Activated T-cell treated with anti-CD3 and anti-CD28 coated beads, Interleukin-2, amount 50 U/mL, for 1 hour (primary cell): Measurements from ENCODE around the gene RBKS.
"Not testable (repeated sequence)": the region's sequence is repeated elsewhere in the genome, so short reads cannot be mapped to it uniquely, and the experiment has no call there.

Experiments used
- DNase-seq: peaks from one replicate; pipeline ENCODE4 v3.0.0-alpha.2; 2020

Gene RBKS

DNA sequence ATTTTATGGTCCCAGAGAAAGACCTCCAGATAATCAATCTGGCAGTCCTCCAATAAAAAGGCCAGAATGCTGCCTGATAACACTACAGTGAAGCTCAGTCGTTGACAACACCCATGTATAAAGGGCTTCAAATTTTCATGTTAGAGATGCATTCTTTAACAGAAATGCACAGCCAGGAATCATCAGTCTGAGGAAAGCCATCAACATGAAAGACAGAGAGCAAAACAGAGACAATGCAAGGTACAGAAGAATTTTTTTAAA is 14.1 kb upstream of the RBKS start:
- DNase-seq, result no peak

DNA sequence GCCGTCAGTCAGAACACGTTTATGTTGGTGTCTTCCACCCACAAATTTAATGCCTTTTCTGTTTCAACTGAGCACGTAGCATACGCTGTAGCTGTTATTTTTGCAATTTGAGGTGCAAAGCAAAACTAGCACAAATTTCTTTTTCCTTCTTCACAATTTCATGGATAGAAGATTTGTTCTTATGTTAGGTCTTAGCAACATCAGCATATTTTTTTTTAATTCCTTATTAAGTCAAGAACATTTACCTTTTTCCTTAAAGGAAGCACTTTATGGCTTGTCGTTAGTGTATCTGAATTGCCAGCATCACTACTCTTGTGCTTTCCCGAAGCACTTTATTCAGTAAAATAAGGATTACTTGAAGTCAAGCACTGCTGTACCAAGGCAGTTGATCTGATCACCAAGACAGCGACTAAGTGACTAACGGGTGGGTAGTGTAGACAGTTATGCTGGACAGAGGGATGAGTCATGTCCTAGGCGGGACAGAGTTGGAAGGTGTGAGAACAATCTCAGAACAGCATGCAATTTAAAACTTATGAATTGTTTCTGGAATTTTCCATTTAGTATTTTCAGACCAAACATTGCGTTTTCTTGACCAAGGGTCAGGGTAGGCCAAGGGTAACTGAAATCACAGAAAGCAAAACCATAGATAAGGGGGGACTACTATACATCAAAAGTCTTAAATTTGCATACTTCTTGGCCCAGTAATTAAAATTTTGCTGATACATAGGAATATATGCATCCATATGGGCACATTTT is 13.6 kb upstream of the RBKS start:
- DNase-seq, result no peak

DNA sequence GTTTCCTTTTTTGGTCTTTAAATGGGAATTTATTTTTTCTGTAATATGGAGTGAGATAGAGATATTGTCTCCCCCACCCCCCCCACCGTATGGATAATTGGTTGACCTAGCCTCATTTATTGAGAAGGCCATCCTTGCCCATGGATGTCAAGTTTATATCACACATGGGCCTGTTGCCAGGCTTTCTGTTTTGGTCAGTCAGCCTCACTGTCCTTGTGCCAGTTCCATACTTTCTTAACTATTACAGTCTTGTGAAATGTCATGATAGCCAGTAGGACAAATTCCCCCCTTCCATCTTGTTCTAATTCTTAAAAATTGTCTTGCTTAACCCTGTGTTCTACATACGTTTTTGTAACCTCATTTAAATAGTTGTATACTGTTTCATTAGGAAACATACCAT is 12.8 kb upstream of the RBKS start:
- no peak for DNase-seq

DNA sequence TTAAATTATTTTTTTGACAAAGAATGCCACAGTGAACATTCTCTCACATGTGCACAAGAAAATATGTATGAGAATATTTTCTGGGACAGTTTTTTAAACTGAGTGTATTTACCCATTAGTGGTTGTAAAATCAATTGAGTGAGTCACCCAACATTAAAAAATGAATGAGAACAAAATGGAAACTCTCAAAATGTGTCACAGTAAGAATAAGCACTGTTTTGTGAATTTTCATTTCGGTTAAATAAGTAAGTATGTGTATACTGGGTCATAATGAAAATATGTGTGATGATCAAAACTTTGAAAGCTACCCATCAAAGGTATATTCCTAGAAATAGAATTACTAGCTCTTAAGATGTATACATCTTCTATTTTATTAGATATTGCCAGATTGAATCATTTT is 11.9 kb upstream of the RBKS start:
- DNase-seq, result no peak

DNA sequence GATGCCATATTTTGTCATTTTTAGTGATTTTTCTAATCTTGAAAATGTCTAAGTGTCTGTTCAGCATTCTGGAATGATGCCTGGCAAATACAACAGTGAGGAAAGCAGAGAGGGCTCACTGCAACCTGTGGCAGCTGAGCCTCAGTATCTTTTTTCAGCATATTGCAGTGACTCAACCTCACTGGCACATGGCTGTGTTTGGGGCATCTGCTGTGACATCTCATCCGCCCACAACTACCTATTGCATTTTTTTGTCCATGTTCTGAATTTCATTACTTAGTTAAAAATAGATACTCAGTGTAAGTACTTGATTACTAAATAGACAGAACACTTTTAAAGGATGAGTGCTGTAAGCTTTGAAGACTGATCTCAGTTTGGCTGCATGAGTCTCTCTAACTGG is 11.0 kb upstream of the RBKS start:
- DNase-seq, result no peak

DNA sequence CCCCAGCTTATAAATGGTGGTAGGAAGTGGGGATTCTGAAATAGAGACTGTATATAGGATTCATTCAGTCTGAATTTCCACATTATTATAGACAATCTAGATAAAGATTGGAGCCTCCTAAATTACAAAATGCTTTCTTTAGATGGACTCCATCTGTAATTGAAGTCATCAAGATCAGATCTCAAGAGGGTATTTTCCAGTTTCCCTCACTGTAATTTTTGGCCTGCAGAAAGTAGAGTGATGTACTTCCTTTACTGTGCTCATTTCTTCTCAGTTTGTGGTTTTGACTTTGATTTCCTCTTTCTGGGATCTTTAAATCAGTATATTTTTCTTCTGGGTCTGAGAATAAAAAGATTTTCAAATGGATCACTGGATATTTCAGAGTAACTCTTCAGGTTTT is 7.5 kb upstream of the RBKS start:
- no peak for DNase-seq

DNA sequence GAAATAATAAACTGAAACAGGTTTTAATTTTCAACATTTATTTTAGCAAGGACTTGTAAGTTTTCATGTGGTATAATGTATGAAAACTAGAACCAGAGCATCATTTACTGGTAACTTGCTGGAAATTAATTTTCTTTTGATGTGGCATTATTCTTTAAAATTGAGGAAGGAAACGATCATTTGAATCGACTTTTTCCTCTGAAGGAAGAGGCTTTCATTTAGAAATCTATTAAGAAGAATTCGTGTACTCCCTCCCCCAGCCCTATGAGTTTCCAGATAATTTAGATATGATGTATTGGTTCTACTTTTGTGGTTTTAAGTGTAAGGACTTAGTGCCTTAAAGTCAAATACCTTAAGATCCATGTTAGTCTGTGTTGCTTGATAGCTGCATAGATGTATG is 2.8 kb upstream of the RBKS start:
- DNase-seq, result no peak

DNA sequence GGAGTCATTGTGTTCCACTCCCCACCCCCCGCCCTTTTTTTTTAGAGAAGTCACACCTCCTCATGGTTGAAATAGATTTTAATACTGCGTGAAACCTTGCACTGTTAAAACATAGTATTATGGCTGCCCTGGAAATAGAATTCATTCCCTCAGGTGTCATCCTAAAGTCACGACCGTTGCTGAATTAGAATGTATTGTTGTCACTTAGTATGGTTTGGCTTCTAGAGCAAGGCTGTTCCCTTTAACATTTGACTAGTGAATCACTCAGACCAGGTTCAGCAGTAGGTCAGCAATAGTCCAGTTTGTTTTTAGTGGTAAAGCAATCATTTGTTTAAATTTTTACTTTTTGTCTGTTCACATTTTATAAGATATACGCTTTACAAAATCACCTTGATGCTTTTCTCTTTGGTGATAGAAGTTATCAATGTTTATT is 1.5 kb upstream of the RBKS start:
- DNase-seq, result no peak

DNA sequence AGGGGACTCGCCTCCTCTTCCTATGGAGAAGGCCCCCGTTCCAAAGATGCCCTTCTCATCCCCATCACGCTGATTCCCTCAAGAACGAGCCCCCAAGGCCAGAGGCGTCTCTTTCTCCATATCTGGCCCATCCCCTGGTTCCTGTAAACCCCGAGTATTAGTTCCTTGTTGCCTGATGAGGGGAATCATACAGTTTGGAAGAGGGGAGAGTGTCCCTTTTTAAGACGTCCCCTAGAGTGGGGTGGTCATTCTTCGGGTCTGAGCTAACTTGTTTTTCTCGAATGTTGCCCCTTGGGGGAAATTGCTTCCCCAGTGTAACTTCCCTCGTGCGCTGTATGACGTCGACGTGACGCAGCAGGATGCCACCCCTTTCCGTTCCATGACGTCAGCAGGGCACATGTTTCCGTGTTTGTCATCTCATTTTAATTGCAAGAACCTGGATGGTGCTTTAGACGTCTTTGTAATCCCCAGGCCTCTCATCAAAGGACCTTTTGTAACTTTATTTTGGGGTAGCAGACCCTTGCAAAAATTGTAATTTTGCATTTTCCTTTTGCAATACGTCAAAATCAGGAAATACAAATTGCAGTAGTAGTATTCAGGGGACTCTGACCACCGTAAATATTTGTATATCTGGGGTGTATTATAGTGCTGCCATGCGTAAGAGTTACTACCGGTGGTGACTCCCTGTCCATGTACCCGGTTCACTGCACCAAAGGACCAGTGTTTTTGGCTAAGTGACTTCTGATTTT is 911 bp upstream of the RBKS start:
- DNase-seq, result peak; percentile 95

DNA sequence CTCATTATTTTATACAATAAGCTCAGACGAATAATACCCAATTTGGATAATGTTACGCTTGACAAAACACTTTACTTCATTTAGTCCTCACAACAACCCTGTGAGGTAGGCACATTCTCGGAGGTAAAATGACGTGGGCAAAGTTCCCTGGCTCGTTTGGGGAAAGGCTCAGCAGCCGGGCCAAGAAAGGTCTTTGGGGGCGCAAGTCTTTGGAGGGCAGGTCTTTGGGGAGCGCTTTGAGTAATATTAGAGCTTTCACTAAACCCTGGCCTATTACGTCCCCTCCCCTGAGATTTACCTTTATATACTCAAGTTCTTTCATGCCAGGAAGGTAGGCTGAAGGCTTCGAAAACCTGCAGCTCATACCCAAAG is 427 bp downstream of the RBKS start:
- DNase-seq, result no peak

DNA sequence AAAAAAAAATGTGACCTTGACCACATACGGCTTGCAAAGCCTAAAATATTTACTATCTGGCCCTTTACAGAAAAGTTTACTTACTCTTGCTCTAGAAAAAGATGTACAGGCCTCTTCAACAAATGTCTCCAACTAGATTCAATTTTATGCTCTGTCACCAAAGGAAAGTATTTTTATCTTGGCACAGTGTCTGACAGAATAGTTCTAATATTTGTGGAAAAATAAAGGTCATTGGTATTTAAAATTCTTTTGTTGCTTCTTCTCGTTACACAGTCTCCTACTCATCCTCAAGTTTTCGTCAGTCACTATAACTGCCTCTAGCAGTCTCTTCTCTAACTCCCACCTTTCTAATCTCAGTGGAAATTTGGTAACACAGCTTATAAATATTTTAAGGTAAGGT is 1.4 kb downstream of the RBKS start:
- DNase-seq, result no peak

DNA sequence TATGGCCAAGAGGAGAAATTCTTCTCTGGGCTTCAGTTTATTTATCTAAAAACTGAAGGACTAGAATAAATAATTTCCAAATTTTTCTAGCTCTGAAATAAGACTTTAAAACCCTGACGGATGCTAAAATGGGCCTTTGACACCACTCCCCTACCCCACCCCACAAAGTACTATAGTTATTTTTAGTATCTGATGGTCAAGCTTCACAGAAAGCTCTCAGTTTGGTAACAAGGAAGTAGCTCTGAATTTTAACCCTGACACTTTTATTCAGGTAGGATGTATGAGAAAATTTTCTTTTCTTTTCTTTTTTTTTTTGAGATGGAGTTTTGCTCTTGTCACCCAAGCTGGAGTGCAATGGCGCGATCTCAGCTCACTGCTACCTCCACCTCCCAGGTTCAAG is 2.4 kb downstream of the RBKS start:
- no peak for DNase-seq

DNA sequence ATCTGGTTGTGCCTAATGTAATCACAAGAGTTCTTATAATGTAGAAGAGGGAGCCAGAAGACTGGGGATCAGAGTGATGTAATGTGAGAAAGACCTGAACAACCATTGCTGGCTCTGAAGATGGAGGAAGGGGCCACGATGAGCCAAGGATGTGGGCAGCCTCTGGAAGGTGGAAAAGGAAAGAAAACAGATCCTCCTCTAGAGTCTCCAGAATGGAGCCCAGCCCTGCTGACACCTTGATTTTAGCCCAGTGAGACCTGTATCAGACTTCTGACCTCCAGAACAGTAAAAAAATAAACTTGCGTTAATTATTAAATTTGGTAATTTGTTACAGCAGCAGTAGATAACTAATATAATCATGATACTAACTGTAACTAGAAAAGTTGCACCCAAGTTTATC is 3.1 kb downstream of the RBKS start:
- no peak for DNase-seq

DNA sequence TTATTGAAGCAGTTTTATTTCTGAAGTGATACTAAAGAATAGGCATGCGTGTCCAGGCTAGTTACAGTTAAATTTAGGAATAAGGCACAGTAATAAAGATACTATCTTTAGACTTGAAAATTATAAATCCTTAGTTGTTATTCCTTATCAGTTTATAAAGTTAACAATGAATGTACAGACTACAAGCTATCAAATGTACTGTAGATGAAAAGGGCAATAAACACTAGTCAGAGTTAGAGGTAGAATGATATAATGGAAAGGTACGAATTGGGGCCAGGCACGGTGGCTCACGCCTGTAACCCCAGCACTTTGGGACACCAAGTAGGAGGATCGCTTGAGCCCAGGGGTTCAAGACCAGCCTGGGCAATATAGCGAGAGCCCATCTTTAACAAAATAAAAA is 3.9 kb downstream of the RBKS start:
- DNase-seq, result no peak

DNA sequence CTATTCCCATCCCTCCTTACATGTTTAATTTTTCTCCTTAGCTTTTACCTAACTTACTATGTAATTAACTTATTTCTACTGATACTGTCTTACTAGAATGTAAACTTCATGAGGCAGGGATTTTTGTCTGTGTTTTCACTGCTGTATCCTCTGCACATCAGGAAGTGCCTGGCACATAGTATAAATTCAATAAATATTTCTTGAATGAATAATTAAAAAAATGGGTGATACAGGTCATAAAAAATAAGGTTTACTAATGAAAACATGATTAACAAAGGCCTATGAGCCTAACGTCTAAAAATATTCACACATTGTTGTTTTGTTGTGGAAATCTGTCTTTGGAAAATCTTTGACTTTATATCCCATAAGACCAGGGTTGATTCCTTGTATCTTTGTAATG is 4.5 kb downstream of the RBKS start:
- no peak for DNase-seq

DNA sequence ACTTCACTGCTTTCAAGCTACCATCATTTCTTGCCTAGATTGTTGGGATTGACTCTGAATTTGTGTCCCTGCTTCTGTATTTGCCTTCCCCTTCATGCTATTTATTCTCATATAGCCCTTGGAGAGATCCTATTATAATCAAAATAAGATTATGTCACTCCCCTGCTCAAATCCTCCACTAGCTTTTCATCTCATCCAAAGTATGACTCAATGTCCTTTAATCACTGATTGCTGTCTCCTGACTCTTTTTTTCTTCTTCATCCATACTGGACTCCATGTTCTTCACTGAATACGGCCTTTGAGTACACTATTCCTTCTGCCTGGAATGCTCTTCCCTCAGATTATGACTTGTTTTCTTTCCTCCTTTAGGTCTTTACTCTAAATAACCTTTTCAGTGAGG is 5.0 kb downstream of the RBKS start:
- no peak for DNase-seq

DNA sequence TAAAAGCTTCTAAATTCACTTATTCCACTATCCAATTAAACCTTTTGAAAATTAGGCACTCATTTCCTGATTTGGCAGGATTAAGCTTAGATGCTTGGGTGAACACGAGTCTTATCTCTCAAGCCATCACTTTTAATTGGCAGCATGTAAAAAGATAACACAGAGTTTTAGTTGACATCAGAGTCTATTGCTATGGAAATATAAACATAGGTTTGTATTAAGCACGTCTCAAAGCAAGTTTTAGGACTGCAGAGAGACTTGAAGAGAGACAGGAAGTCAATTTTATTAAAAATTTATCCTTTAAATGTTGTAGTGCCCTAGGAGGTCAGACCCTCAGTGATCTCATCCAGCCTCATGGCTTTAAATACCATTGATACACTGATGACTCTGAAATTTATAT is 5.6 kb downstream of the RBKS start:
- DNase-seq, result no peak

DNA sequence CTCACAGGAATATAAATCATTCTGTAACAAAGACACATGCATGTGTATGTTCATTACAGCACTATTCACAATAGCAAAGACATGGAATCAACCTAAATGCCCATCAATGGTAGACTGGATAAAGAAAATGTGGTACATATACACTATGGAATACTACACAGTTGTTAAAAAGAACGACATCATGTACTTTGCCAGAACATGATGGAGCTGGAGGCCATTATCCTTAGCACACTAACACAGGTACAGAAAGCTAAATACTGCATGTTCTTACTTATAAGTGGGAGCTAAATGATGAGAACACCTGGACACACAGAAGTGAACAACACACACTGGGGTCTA is 7.6 kb downstream of the RBKS start:
- not testable (repeated sequence) for DNase-seq

DNA sequence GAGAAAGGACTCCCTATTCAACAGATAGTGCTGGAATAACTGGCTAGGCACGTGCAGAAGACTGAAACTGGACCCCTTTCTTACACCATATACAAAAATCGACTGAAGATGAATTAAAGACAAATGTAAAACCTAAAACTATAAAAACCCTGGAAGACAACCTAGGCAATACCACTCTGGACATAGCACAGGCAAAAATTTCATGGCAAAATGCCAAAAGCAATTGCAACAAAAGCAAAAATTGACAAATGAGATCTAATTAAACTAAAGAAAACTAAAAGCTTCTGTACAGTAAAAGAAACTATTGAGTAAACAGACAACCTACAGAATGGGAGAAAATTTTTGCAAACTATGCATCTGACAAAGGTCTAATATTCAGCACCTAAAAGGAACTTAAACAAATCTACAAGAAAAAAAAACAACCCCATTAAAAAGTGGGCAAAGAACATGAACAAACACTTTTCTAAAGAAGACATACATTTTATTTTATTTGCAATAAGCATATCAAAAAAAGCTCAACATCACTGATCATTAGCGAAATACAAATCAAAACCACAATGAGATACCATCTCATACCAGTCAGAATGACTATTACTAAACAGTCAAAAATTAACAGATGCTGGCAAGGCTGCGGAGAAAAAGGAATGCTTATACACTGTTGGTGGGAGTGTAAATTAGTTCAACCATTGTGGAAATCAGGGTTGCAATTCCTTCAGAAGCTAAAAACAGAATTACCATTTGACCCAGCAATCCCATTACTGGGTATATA is 8.2 kb downstream of the RBKS start:
- not testable (repeated sequence) for DNase-seq

DNA sequence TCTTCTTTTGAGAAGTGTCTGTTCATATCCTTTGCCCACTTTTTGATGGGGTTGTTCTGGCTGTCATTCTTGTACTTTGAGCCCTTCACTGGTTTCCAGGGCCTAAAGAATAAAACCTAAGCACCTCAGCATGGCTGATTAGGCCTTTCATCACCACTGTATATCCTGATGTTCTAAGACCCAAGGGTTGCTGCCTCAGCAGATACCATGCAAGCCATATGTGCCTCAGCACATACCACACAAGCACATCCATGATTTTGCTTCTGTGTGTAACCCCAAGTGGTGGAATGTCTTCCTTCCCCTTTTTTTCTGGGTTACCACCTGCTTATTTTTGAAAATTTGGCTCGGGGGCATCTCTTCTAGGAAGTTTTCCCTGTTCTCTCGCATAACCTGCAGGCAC is 11.4 kb downstream of the RBKS start:
- DNase-seq, result no peak

DNA sequence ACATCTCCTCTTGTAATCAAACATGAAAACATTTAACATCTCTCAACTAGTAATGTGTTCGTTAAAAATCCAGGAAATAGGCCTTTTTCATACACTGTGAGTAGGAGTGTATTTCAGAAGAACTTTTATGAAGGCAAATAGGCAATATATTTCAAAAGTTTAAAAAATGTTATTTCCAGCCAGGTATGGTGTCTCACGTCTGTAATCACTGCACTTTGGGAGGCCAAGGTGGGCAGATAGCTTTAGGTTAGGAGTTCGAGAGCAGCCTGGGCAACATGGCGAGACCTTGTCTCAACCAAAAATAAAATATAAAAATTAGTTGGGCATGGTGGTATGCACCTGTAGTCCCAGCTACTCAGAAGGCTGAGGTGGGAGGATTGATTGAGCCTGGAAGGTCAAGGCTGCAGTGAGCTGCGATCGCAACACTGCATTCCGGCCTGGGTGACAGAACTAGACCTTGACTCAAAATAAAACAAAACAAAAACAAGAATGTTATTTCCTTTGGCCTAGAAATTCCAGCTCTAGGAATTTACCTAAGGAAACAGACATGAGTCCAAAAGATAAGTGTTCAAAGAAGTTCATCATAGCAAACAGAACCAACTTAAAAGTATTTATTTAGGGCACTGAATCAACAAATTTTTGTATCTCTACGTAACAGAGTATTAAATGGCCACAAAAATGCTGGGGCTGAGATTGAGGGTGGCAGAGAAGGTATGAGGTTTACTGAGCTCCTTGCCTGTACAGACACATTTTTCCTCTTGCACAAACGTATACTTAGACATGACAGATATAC is 14.9 kb downstream of the RBKS start:
- DNase-seq, result no peak

DNA sequence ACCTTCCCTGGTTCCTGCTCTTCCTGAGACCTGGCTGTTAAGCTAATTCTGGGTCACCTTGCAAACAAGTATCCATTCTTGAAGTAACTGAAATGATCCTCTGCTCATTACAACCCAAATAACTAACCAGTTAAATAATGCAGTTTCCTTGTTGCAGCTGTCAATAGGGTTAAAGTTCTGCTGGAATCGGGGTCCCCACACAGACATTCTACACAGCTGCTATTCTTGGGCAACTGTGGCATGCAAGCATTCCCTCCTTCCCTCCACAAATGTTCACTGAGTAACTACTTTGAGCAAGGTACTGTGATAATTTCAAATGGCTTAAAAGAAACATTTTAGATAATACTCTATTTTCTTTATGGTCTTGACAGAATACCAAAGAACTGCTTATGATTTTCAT is 17.1 kb downstream of the RBKS start:
- no peak for DNase-seq

DNA sequence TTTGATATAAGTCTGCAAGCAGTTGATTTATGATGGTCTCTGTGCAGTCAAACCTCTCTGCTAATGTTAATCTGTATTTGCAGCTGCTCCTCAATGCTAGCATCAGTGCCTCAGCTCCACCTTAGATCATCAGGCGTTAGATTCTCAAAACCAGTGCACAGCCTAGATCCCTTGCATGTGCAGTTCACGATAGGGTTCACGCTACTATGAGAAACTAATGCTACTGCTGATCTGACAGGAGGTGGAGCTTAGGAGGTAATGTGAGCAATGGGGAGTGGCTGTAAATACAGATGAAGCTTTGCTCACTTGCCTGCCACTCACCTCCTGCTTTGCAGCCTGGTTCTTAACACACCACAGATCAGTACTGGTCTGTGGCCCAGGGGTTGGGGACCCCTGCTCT is 18.4 kb downstream of the RBKS start:
- DNase-seq, result no peak

DNA sequence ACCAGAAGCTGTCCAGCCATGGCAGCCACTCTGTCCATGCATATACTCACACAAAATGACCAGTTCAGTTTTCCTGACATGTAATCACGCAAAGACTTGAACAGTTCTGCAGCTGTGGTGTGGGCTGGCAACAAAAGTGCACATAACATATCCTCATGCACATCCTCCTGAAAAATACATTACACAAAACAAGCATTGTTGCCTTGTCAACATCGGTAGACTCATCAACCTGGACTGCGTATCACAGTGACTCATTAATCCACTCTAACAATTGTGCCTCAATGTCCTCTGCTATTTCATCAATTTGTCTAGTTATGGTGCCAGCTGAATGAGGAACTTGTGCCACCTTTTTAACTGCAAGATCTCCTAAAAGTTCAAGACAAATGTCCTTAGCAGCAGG is 19.5 kb downstream of the RBKS start:
- no peak for DNase-seq
